NCI-H1092 treated with DMSO at 0.1 percent for 48 hours (cell line): ENCODE results near the gene RFFL.

ENCODE experiments used
- DNase-seq: peaks from one replicate; lab custom pipeline; 2025; lab: John Stamatoyannopoulos, UW

RFFL gene

GRCh38 chr17:34961093-34961911 lies 102.2 kb downstream of the RFFL start, which contains the start of the genes CCT6B and ZNF830:
Gene CCT6B (minus strand): TSS chr17:34961460. CDS start chr17:34961393, 67 bp downstream.
Gene ZNF830 (plus strand): TSS chr17:34961540. CDS start chr17:34961567, 27 bp downstream.
- peak; percentile 90 for DNase-seq

DNA sequence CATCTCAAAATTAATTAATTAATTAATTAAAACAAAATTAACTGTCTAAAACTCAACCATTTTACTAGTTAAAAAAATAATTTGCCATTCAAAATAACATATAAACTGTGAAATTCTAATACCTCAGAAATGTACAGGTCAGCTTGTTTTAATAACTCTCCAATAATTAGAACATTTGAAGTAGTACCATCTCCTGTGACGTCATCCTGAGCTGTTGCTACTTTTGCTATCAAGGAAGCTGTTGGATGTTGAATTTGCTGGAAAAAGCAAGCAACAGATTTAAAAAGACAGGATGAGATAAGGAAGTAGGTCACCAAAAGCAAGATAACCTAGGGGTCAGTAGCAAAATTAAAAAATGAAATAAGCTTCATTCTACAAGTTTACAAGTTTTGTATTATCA lies 105.1 kb downstream of the RFFL start:
- no peak for DNase-seq
